NCI-H1436 treated with DMSO at 0.1 percent for 48 hours (cell line): Measurements from ENCODE around the gene IRAK3.
"Not testable (repeated sequence)": the region's sequence is repeated elsewhere in the genome, so short reads cannot be mapped to it uniquely, and the experiment has no call there.

Experiments
- DNase-seq: peaks from one replicate; lab custom pipeline; 2025; lab: John Stamatoyannopoulos, UW

Gene IRAK3

DNA sequence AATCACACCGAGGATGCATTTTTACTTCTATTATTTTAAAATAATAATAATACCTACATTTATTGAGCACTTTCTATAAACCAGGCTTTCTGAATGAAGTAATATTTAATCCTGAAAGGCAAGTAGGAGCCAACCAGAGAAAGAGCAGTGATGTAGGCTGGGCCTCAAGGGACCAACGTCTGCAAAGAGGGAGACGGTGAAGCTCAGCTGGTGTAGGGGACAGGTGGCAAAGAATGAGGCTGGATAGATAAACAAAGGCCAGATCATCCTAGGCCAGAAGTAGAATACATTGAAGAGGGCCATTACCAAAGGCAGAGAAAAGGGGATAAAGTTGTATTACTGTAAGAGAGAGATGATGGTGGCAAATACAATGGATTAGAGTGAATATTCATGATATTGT is 18.4 kb upstream of the IRAK3 start:
- DNase-seq: no peak

DNA sequence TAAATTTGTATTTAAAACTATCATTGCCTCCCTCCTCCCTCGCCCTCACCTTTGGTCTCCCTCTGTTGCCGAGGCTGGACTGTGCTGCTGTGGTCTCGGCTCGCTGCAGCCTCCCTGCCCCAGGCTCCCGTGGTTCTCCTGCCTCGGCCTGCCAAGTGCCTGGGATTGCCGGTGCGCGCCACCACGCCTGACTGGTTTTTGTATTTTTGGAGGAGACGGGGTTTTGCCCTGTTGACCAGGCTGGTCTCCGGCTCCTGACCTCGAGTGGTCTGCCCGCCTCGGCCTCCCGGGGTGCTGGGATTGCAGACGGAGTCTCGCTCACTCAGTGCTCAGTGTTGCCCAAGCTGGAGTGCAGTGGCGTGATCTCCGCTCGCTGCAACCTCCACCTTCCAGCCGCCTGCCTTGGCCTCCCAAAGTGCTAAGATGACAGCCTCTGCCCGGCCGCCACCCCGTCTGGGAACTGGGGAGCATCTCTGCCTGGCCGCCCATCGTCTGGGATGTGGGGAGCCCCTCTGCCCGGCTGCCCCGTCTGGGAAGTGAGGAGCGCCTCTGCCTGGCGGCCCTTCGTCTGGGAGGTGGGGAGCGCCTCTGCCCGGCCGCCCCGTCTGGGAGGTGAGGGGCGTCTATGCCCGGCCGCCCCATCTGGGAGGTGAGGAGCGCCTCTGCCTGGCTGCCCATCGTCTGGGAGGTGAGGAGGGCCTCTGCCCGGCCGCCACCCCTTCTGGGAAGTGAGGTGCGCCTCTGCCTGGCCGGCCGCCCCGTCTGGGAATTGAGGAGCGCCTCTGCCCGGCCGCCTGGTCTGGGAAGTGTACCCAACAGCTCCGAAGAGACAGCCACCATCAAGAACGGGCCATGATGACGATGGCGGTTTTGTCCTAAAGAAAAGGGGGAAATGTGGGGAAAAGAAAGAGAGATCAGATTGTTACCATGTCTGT is 14.4 kb upstream of the IRAK3 start:
- DNase-seq: not testable (repeated sequence)

DNA sequence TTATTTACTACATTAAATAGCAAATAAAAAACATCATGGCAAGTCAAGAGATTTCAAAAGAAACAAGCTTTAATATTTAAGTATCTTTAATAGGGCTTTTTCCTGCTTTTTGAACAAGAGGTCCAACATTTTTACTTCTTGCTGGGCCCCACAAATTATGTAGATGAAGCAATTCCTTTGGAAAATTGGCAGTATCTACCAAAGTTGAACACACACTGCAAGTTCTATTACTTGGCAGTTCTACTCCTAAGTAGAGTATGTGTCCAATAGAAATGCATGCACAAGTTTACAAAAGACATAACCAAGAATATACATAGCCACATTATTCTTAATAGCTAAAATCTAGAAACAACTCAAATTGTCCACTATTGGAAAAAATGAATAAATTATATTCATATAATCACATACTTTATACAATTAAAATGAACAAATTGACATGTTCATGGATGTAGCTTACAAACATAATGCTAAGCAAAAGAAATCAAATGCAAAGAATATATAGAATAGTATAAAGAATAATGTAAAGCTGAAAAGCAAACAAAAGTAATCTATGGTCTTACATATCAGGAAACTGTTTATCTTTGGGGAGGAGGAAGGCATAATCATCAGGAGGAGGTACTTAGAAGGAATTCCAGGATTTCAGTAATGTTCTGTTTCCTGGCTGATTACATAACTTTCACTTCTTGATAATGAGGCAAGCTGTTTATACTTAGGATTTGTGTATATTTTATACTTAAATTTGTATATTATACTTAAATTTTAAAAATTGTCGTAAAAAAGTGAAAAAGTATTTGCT is 12.7 kb upstream of the IRAK3 start:
- no peak for DNase-seq

DNA sequence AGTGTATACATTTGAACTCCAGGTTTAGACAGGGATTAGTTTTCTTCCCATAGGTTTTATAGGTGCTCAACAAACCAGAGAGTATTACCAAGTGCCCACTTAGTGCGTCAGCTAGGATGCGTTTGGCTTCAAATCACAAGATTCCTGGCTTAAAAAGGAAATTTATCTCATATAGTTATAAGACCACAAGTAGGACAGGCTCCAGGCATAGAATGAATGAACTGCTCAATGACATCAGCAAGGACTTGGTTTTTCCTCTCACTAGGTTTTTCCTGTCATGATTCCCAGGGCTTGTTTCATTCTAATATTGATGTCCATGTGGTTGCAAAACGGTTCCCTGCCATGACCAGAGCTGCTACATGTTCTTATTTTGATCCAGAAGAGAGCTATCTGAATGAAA is 6.1 kb upstream of the IRAK3 start:
- no peak for DNase-seq

DNA sequence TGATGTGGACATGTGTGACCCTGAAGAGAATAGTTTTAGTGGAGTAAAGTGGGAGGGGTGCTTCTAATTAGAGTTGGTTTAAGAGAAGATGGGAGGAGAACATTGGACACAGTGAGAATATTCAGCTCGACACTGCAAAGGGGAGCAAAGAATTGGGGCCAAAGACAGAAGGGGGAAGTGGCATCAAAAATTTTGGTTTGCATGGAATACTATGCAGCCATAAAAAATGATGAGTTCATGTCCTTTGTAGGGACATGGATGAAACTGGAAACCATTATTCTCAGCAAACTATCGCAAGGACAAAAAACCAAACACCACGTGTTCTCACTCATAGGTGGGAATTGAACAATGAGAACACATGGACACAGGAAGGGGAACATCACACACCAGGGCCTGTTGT is 4.2 kb upstream of the IRAK3 start:
- not testable (repeated sequence) for DNase-seq

DNA sequence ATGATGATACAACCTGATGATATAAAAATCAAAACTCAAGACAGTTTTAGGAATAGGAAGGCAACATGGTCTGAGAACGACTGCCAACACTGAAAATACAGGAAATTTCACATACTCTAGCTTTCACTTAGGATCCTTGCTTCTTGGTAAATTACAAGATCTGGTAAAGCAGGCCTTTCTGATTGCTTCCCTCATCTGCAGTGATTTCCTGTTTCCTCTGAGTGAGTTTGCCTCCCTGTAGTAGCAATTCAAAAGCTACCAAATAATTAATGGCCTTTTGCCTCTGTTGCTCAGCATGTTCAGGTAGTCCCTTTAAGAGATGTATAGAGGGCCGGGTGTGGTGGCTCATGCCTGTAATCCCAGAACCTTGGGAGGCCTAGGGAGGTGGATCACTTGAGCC is 2.0 kb upstream of the IRAK3 start:
- no peak for DNase-seq

DNA sequence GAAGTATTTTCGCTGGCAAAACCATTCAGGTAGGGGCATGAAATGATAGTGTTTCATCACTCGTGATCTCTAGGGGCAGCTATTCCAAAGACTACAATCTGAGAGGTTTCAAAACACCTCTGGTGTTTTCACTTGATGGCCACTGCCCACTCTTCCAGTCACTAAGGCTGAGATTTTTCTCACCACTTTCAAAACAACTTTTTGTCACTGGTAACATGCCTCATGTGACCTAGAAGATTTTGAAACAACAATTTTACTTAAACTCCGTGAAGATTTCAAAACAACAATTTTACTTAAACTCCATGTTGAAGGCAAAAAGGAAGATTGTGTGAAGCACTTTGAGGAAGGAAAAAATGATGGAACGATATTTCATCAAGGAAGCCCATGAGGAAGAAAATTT is 1.2 kb upstream of the IRAK3 start:
- DNase-seq: no peak

DNA sequence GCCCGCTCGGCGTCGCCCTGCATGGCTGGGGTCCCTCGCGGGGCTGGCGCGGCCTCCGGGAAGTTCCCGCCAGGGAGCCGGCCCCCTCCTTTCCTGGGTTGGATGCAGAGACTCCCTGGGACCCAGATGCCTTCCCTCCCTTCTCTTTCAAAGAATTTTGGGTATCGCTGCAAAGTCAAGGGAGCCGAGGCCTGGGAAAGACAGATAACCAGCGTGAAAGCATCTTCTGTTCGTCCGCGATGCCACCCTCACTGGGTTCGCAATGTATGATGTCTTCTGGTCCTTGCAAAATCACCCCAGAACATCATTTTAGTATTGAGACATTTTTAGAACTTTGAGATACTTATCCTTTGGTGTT is 451 bp downstream of the IRAK3 start:
- no peak for DNase-seq

DNA sequence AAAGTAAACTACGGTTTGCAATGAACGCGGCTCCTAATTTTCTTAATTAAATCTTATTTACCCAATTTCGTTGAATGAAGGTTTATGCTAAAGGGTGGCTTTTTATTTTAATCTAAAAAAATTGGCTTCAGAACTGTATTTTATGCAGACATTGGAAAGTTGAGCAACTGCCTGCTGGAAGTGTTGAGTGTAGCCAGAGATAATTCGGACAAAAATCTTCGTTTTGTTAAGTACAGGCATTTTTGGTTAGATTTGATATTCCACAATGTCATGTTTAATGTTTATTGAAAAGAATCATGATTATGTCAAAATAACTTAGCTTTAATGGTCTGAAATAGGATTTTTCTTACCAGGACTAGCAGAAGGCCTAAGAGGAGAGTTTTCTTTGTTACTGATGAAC is 875 bp downstream of the IRAK3 start:
- DNase-seq: no peak

DNA sequence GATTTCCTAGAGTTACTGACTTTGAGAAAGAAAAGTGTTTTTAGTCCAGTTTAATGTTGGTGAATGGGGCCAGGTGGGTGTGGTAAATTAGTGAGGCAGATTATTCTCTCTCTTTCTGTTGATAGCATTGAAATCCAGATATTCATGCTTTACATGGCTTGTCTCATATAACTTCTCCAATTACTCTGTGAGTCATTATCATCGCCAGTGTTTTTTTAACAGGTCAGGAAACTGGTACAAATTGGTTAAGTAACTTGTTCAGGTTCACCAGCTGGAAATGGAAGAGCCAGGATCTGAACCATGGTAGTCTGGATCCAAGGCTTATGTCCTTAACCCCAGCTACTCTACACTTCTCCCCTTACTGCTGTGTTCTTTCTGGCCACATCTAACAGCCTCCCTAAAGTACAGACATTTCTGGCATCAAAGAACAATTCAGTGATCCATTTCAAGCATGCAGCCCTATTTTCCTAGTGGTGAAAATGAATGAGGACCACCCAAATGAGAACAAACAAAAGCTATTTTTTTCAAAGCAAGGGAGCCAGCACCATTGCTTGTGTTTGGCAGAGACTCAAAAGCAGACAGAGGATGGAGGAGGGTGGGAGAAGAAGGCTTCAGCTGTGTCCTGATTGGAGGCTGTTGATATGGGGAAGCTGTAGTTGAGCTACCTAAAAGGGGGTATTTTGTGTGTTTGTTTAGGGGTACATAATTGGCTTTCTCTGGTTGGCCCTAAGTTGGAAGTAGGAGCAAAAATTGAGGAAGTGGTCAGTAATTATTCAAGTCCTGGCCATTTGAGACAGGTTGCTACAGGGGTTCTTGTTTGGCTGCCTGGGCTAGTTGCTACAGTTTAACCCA is 1.7 kb downstream of the IRAK3 start:
- no peak for DNase-seq

DNA sequence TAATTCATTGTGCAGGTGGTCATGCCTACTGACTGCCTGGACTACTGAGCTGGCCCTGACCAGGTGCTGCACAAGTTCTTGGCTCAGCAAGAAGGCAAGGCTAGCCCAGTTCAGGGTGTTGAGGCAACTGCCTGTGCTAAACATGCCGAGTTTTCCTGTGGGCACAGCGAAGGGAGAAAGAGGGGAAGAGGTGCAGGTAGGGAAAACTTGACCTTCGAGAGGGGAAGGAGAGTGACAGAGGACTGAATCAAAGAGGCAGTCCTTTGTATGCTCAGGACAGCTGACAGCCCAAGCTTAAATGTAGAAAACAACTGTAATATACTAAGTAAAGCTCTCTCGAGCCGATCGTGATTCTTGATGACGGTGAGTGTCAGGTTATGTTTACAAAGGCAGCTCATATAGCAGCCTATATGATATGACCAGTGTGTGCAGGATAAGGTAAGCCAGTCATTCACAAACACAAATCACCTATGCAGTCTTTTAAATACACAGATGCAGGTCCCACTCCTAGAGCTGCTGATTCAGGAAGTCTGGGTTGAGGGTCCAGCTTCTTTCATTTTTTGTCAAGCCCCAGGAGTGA is 2.6 kb downstream of the IRAK3 start:
- no peak for DNase-seq

DNA sequence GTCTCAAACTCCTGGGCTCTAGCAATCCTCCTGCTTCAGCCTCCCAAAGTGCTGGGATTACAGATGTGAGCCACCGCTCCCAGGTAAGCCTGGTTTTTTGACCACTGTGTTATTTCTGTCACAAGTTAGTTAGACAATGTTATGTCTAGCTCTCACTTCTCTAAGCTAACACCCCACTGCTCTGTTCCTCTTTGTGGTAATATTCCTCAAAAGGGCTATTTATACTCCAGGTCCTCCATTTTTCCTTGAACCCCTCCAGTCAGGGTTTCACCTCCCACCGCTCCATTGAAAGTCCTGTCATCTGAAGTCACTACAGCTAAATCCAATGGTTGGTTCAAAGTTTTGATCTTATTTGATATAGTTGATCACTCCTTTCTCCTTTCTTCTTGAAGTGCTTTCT is 5.1 kb downstream of the IRAK3 start:
- DNase-seq: no peak

DNA sequence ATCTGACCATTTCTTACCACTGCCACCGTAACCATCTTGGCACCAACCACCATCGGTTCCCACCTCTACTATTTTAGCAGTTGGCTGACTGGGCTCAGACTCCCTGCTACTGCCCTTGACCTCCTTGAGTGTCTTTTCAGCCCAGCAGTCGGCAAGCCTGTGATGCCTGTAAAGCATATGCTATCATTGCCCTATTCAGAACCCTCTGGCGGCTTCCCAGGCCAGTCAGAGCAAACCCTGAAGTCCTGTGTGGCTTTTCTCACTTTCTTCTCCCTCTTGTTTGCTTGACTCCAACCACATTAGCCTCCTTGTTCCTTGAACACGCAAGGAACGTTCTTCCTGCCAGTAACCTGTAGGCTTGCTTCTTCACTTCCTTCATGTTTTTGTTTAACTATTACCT is 6.2 kb downstream of the IRAK3 start:
- DNase-seq: no peak

DNA sequence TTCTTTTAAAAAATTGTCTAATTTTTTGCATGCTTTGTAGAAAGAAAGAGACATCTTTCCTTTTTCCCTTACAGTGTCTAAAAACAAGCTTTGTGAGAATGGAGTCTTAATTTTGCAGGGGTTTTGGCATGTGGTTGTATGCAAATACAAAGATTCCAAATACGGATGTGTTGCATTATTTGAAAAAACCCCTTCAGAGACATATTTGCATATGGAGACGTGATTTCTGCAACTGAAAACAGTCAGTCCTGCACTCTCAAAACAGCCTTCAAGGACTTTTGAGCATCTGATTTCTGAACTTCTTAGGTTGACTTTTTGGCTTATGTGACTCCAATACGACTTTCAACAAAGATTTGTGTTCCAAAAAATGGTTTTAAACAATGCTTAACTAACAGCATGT is 7.8 kb downstream of the IRAK3 start:
- DNase-seq: no peak

DNA sequence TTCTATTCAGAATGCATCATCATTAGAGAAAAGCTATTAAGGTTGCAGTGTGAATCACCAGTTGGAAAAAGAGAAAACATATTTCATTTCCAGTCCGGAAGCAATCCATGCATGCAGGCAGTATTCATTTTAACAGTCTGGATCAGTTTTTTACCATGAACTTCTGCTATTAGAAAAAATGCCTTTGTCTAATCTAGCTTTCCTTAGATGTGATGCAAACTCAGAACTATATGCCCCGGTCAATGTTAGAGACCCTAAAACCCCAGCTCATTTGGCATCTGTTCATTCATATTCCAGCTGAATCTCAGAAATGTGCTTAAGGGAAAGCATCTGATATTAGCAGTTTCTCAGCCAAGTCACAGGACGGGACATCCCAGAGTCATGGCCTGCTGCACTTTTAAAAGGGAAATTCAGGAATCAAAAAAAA is 8.5 kb downstream of the IRAK3 start:
- DNase-seq: no peak

DNA sequence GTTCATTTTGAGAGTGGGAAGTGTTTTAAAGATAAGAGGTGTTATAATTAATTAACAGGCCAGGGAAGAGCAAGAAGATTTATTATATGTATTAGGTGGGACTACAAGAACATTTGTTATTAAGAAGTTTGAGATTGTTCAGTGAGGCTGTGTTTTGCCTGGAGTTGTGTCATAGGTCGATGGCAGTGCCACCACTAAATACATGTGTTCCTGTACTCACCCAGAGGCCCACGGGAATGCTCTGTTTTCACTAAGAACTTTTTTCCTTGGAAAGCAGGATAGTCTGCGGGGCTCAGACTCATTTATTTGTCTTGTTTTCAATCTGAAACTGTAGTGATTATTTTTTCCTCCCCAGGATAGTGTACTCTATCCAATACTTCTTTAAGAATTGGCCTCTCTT is 10.1 kb downstream of the IRAK3 start:
- no peak for DNase-seq

DNA sequence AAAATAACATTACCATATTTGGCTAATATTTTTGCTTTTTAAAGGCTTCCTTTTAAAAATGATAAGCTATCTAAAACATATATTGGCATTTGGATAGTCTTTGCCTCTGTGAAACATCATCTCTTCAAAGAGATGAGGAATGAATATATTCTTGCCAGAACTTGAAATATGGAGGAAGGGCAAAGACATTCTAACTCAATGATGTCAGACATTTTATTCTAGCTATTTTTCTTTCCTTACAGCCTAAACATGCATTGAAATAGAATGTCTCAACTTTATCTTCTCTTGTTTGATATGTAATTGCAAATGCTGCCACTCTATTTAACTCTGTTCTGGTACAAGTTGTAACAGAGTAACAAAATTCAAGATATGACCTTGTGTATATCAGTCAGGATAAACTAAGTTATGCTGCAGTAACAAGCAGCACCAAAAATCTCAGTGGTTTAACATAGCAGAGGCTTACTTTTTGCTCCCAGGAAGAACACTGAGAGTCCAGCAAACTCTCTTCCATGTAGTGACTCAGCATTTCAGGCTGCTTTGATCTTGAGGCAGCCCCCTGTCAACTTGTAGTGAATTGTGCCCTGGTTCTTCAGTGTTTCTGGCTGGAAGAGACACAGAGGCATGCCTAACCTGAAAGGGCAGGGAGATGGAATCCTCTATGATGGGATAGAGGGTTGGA is 11.0 kb downstream of the IRAK3 start:
- no peak for DNase-seq

DNA sequence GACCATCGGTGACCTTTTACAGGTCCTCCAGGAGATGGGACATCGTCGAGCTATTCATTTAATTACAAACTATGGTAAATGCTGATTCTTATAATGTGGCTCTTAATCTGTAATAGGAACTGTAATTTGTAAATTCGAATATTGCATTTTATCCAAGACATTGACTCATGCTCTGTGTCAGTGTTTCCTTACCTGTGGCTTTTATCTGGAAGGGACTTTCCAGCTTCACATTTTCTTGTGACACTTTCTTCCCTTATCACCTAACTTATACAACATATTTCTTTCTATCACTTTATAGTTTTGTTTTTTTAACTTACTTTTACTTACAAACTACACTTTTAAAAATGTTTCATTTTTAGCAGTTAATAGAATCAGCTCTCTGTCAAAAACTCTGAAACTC is 14.8 kb downstream of the IRAK3 start:
- DNase-seq: no peak

DNA sequence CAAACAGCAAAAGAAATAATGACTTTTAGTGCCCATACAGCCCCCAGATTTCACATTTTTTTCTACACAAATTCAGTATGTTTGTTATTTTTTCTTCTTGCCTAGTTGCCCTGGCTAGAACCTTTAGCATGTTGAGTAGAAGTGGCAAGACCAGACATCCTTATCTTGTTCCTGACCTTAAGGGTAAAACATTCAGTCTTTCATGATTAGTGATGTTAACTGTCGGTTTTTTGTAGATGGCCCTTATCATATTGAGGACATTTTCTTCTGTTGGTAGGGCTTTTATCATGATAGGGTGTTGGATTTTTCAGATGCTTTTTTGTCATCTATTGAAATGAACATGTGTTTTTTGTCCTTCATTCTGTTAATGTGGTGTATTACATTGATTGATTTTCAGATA is 17.1 kb downstream of the IRAK3 start:
- no peak for DNase-seq

DNA sequence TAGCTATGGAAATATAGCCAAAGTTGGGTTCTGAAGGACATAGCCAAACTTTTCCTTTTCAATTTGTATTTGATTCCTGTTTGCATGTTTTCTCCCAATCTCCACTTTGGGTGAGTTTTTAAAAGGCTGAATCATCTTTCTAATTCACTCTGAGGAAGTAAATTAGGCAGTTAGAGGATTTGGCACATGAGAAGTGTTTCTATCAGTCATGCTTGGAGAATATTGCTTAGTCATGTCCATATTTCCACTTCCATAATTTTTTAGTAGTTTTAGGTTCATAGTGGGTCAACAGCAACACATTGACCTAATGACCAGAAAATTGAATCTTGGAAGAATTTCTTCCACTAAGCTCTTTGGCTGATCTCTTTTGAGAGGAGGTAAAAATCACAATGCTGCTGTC is 21.8 kb downstream of the IRAK3 start:
- DNase-seq: no peak

DNA sequence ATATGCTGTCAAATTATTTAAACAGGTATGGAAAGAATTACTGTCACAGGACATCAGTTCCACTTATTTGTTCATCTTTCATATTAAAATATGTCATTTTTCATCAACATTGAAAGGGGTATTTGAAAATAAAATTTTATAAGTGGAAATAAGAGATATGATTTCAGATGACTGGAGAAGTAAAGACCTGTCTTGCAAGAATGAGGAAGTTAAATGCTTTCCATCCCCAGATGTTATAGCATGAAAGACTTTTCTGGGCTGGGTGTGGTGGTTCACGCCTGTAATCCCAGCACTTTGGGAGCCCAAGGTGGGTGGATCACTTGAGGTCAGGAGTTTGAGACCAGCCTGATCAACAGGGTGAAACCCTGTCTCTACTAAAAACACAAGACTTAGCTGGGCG is 22.6 kb downstream of the IRAK3 start:
- DNase-seq: not testable (repeated sequence)
